ENCODE measurements around the gene CADM1. TPM values are rescaled to one million over a fixed set of nuclear protein-coding genes. Genes with fewer than 3 reads are reported as not detected.

CADM1 gene
- total and polyA plus RNA-seq, 4 donors = 31.7 to 243 (median 77.9) TPM

- Histone ChIP-seq H3K9me3 (ENCODE audit: control insufficient read depth in 4 of 4, insufficient read depth in 3 of 4, low read length in 3 of 4) (no peaks in the 10 kb centered on the region), H3K4me1 (ENCODE audit: control insufficient read depth in 5 of 5, insufficient read depth in 5 of 5, low read length in 5 of 5) (peaks cover 0 to 28% (median 4%) of the 10 kb centered on the region in 5 donors), H3K27me3 (ENCODE audit: control insufficient read depth in 3 of 3, insufficient read depth in 3 of 3, low read length in 2 of 3) (no peaks in the 10 kb centered on the region), H3K4me3 (no peak overlapping the region), H3K9ac (ENCODE audit: insufficient read depth in 1 of 2, low read length in 2 of 2) (no peak overlapping the region), H3K27ac (ENCODE audit: low read depth in 1 of 2, low read length in 1 of 2) (no peak overlapping the region), H3K36me3 (ENCODE audit: control insufficient read depth in 4 of 4, insufficient read depth in 4 of 4, low read length in 4 of 4) (peaks cover 0 to 3% (median 0%) of the 10 kb centered on the region in 4 donors)
- ATAC-seq (ENCODE audit: insufficient read depth, low FRiP score) (no peak), DNase-seq (no peak)
- WGBS, 2 donors = 79 to 93% methylated on average over 3 of the region's 3 CpGs
- no peak for TF ChIP-seq CTCF (IDR thresholded peaks at IDR 0.05; ENCODE audit: control extremely low read depth, extremely low read depth)
These were observed 307.2 kb downstream of the CADM1 start for GRCh38 chr11:115197031-115197430.

GRCh38 chr11:115194802-115195110 is 309.5 kb downstream of the CADM1 start:
- Histone ChIP-seq H3K9ac (ENCODE audit: insufficient read depth in 1 of 2, low read length in 2 of 2) (no peak overlapping the region), H3K27me3 (ENCODE audit: control insufficient read depth in 3 of 3, insufficient read depth in 3 of 3, low read length in 2 of 3) (no peaks in the 10 kb centered on the region), H3K27ac (ENCODE audit: low read depth in 1 of 2, low read length in 1 of 2) (no peak overlapping the region), H3K4me1 (ENCODE audit: control insufficient read depth in 5 of 5, insufficient read depth in 5 of 5, low read length in 5 of 5) (peaks cover 0 to 31% (median 4%) of the 10 kb centered on the region in 5 donors), H3K4me3 (no peak overlapping the region), H3K36me3 (ENCODE audit: control insufficient read depth in 4 of 4, insufficient read depth in 4 of 4, low read length in 4 of 4) (peaks cover 0 to 3% (median 0%) of the 10 kb centered on the region in 4 donors), H3K9me3 (ENCODE audit: control insufficient read depth in 4 of 4, insufficient read depth in 3 of 4, low read length in 3 of 4) (no peaks in the 10 kb centered on the region)
- no peak for TF ChIP-seq CTCF (IDR thresholded peaks at IDR 0.05; ENCODE audit: control extremely low read depth, extremely low read depth)
- 65 to 95% methylated on average over 5 of the region's 5 CpGs for WGBS, 2 donors
- DNase-seq (peak; percentile 84 to 98 (median 94)), ATAC-seq (ENCODE audit: insufficient read depth, low FRiP score) (no peak)

- peak in 2 of 3 donors; percentile 24 to 46 for DNase-seq
These were observed 310.1 kb downstream of the CADM1 start for GRCh38 chr11:115193914-115194801.

More at GRCh38 chr11:115193914-115194801, 310.1 kb downstream of the CADM1 start:
- Histone ChIP-seq H3K36me3 (ENCODE audit: control insufficient read depth in 4 of 4, insufficient read depth in 4 of 4, low read length in 4 of 4) (peaks cover 0 to 3% (median 0%) of the 10 kb centered on the region in 4 donors), H3K9ac (ENCODE audit: insufficient read depth in 1 of 2, low read length in 2 of 2) (no peak overlapping the region), H3K27me3 (ENCODE audit: control insufficient read depth in 3 of 3, insufficient read depth in 3 of 3, low read length in 2 of 3) (no peaks in the 10 kb centered on the region), H3K27ac (ENCODE audit: low read depth in 1 of 2, low read length in 1 of 2) (no peak overlapping the region), H3K4me1 (ENCODE audit: control insufficient read depth in 5 of 5, insufficient read depth in 5 of 5, low read length in 5 of 5) (peaks cover 0 to 31% (median 4%) of the 10 kb centered on the region in 5 donors), H3K9me3 (ENCODE audit: control insufficient read depth in 4 of 4, insufficient read depth in 3 of 4, low read length in 3 of 4) (no peaks in the 10 kb centered on the region), H3K4me3 (no peak overlapping the region)
- 71 to 78% methylated on average over 15 of the region's 15 CpGs for WGBS, 2 donors
- ATAC-seq (ENCODE audit: insufficient read depth, low FRiP score) = no peak
- TF ChIP-seq CTCF (IDR thresholded peaks at IDR 0.05; ENCODE audit: control extremely low read depth, extremely low read depth) = no peak
